NCI-H1417 (cell line): ENCODE data around the gene NISCH.

Source experiments
- DNase-seq, 3 experiments: peaks; one replicate each; lab custom pipeline; 2025; lab: John Stamatoyannopoulos, UW

NISCH gene

GRCh38 chr3:52447512-52448355 is 7.7 kb upstream of the NISCH start:
- DNase-seq = no peak

- no peak for DNase-seq
Measured at GRCh38 chr3:52450489-52451236, 4.7 kb upstream of the NISCH start.

GRCh38 chr3:52451237-52452083 is 3.9 kb upstream of the NISCH start:
- no peak for DNase-seq

- no peak for DNase-seq
Measured at GRCh38 chr3:52452126-52452525, 3.3 kb upstream of the NISCH start.

GRCh38 chr3:52452570-52453221 is 2.7 kb upstream of the NISCH start:
- DNase-seq = no peak

GRCh38 chr3:52453496-52454249 is 1.7 kb upstream of the NISCH start, which contains the start of gene TNNC1:
TNNC1 (minus strand) TSS chr3:52454041; CDS start chr3:52454015, 26 bp downstream.
- no peak for DNase-seq

- no peak for DNase-seq
Measured at GRCh38 chr3:52454250-52454937, 1.0 kb upstream of the NISCH start.

- no peak for DNase-seq
Measured at GRCh38 chr3:52454938-52455282, 494 bp upstream of the NISCH start.

GRCh38 chr3:52456169-52456799 is 880 bp downstream of the NISCH start:
- peak in 2 of 3 experiments; percentile 21 to 33 for DNase-seq

- DNase-seq = no peak
Measured at GRCh38 chr3:52456800-52457183, 1.4 kb downstream of the NISCH start.

- no peak for DNase-seq
Measured at GRCh38 chr3:52458031-52458760, 2.8 kb downstream of the NISCH start.

- DNase-seq = no peak
Measured at GRCh38 chr3:52458770-52459545, 3.6 kb downstream of the NISCH start.

- DNase-seq = no peak
Measured at GRCh38 chr3:52461874-52462273, 6.5 kb downstream of the NISCH start.

GRCh38 chr3:52463416-52463815 is 8.0 kb downstream of the NISCH start:
- no peak for DNase-seq

GRCh38 chr3:52468336-52468735 is 12.9 kb downstream of the NISCH start:
- no peak for DNase-seq

GRCh38 chr3:52469001-52469400 is 13.6 kb downstream of the NISCH start:
- no peak for DNase-seq

GRCh38 chr3:52470920-52471319 is 15.5 kb downstream of the NISCH start:
- no peak for DNase-seq
